Fibroblast of skin of right biceps (primary cell): ENCODE results near the gene TBCK.
"Not testable (repeated sequence)": the region's sequence is repeated elsewhere in the genome, so short reads cannot be mapped to it uniquely, and the experiment has no call there.

Source experiments
- DNase-seq: peaks from one replicate; pipeline ENCODE4 v3.0.0-alpha.2; 2013

Gene TBCK

DNA sequence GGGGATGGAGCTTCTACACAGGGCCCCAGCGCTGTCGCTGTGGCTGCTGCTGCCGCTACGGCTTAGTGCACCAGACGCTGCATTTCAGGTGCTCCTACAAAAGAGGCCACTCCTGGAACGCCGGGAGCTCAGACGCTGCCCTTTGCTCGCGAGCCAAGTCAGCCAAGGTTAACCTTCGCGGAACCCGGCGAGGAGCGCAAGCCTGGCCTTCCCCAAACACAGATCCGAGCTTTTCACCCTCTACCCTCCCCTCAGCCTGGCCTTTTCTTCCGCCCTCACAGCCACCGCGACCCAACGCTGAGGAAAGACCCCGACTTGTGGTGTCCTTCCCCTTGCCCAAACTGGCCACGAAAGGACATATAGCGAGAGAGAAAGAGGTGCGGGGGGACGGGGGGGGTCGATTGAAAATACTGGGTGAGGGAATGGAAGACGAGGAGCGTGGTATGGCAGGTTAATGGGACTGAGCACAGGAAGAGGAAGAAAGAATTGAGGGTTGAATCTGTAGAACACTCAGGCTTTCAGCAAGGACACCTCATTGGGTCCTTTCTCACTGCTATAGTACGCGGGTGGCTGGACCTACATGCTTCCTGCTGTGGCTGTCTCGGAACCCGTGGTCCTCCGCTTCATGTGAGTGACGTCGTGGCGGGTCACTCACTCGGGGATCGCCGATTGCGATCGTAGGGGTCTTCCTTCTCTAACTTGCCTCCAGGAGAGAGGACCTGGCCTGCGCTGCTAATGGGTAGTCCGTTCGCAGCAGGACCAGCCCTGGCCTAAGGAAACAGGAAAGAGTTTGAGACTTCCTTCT, at the start of gene TBCK, which contains the start of gene AIMP1:
Gene TBCK (minus strand): TSS at position 242 of the 805 bp plus-strand sequence. CDS start 7,249 bp downstream, outside the sequence.
Gene AIMP1 (plus strand): TSS at position 583 of the 805 bp plus-strand sequence. CDS start 8,460 bp downstream, outside the sequence.
- DNase-seq, result peak; percentile 93

DNA sequence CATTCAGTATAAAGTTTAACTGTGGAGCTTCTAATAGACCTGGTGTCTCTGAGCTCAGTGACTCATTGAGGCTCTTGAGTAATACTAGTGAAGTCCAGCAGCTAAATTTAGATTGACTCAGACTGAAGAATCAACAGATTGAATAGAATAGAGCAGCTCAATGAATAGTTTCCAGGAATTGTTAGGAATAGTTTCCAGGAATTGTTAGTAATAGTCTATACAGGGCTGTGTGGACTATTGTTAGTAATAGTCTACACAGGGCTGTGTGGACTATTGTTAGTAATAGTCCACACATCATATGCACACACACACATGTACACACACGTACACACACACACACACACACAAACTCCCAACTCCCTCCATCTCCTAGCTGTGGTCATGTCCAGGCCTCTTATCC, 49.6 kb upstream of the TBCK start:
- DNase-seq, result peak; percentile 95

DNA sequence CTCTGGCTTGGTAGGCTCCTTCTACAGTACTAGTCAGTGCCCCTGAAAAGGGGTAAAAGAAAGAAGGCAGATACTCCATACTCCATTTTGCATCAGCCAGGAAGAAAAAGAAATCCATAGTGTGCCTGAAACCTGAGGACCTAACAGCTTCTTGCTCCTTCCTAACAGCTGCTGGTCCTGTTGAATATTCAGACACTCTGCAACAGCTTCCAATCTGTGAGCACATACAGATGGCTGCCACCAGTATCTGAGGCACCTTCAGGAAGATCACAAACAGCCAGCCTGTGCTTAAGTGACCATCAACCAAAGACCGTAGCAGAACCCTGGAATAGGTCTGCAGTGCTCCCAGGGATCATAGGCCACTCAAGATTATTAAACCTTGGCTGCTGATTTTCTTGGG, 48.3 kb upstream of the TBCK start:
- no peak for DNase-seq

DNA sequence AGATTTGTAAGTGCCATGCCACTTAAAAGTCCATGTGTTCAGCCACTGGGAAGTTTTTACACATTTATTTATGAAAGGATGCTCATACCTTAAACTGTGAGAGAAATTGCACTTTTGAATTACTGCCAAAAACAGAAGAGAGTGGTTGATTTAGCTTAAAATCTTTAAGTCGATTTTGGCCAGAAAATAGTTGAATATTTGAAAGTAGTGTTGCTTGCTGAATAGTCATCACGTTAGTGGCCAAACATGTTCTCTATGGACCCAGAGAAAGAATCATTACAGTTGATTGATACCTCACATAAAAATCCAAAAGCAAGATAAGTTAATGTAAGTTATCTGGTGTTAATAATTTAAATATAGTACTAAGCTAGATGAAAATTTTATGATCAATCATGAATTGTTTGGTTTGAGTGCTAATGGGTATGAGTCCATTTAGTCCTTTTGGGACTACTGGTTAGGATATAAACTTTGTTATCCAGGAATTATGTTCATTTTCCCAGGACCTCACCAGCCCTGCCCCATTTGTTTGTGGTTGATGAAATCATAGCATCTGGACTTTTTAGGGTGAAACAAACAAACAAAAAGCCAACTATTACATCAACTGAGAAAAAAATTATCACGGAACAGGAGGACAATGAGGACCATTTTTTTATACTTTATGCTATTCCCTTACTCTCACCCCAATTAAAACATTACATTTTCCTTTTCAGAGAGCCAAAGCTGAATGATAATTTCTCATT, 46.2 kb upstream of the TBCK start:
- DNase-seq, result no peak

DNA sequence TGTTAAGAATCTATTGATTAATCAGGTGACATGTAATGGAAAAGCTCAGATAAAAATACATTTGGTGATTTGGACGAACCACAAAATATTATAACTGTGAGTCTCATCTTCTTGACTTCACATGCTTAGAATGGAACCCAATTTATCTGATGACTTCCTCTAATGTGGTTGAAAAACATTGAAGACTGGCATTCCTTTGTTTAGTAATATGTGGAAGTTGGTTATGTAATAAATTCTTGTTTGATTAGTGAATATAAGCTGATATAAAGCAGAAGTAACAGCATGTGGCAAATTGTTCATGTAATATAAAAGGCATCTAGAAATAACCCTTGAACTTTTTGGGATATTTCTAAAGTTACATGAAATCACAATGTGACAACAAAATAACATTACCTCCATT, 42.9 kb upstream of the TBCK start:
- peak; percentile 88 for DNase-seq

DNA sequence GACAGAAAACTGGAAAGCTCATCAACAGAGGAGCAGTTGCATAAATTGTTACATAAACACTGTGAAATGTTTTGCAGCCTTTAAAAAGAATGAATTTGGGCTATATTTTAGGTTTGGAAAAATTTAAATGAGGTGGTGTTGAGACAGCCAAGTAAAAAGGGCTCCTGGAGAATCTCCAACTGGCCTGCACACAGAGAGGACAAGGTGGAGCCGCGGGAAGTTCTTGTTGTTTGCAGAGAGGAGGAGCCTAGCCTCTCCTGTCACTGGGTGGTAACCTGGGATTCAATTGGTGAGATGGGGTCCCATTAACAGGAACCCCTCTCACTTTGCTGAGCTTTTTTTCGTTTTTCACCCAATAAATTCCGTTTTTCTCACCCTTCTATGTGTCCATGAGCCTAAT, 39.2 kb upstream of the TBCK start:
- DNase-seq, result no peak

DNA sequence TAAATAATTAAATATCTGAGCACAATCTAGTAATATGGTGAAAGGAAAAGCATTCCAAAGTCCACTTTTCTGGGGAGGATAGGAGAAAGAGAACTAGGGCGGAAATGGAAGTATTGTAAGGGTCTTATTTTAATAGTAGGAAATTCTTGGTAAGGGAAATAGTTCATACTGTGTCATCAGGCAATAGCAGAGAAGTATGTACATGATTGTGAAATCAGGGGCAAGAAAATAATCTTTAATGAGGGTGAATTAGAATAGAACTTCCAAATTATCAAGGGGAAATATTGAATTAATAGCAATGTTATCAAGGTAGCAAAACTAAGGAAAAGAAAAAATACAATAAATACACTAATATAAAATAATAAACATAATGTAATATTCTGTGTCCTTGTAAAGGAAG, 37.8 kb upstream of the TBCK start:
- DNase-seq, result no peak

DNA sequence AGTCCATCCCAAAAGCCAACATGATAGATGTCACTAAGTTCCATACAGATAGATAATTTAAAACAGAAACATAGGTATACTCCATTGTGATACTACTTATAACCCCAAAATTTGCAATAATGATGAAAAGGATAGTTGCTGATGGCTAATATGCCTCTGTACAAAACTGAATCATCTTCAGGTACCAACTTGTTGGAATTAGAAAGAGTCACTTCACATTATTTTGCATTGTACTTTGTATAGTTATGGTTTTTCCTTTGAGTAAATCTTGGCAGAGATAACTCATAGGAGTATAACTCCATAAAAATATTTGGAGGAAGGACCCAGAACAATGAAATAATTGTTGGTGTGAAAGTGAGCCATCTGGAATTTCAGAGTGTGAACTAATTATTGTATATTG, 35.0 kb upstream of the TBCK start:
- DNase-seq, result no peak

DNA sequence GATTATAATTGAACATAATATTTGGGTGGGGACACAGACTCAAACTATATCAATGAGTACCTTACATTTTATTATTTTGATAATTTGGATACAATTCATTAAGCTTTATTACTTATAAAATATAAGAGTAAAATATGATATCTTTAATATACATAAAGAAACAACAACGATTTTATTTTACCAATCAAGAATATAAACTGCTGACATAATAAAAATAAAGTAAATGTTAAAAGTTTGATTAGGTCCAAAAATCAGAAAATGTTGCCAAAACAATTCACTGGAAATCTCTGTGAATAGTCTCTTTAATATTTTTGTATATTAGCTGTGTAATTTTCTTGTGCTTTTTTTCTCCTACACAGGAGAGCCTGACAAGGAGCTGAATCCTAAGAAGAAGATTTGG, 31.2 kb upstream of the TBCK start:
- no peak for DNase-seq

DNA sequence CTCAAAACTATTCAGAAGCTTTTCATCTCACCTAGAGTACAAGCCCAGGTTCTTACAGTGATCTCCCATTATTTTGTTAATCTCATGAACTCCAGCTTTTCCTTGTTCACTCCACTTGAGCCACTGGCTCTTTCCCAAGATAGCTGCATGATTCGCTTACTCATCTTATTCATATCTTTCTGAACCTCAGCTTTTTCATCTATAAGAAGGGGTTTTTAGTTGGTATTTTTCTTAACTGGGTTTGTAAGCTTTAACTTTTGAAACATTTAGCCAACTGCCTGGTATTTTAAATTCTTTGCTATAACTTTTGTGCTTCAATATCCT, 28.6 kb upstream of the TBCK start:
- DNase-seq, result peak; percentile 59

DNA sequence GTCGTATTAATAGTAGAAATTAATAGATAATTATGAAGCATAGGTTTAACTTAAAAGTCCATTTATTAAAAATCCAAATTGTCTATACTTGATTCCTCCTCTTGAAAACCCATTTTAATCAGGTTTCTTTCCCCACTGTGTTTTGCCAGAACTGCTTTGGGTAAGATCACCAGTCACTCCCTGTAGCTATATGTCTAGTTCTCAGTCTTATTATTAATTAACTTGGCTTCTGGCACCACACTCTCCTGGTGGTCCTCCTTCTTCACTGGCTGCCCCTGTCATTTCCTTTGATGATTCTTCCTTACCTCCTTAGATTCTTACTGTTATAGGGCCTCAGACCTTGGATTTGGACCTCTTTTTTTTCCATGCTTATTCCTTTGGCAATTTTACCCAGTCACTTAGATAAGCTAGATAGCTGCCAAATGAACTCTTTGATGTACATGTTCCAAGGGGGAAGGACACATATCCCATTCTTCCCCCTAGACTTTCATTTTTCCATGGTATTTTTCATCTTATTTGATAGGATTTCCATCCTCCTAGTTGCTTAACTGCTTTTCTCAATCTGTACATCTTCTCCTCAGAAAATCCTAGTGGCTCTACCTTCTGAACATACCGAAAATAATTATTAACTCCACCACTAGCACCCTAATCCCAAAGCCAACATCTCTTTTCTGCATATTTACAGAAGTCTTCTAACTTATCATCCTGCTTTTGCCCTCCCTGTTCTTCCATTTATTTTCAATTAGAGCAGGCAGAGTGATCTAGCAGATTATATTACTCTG, 28.0 kb upstream of the TBCK start:
- no peak for DNase-seq

DNA sequence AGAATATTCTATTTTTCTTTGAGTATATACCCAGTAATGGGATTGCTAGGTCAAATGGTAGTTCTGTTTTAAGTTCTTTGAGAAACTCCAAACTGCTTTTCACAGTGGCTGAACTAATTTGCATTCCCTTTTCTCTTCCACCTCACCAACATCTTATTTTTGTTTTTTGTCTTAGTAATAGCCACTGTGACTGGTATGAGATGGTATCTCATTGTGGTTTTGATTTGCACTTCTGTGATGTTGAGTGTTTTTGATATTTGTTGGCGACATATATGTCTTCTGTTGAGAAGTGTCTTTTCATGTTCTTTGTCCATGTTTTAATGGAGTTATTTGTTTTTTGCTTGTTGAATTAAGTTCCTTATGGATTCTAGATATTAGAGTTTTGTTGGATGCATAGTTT, 24.8 kb upstream of the TBCK start:
- DNase-seq, result no peak

DNA sequence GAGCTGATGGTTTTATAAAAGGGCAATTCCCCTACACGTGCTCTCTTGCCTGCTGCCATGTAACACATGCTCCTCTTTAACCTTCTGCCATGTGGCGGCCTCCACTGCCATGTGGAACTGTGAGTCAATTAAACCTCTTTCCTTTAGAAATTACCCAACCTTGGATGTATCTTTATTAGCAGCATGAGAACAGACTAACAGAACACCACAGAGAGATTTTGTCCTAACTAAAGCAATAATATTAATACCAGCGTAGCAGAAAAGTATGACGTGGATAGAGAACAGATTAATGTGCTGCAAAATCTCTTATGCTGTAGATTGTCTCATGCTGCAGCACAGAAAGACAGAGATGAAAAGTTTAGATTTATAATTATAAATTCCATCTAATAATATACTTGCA, 23.4 kb upstream of the TBCK start:
- no peak for DNase-seq

DNA sequence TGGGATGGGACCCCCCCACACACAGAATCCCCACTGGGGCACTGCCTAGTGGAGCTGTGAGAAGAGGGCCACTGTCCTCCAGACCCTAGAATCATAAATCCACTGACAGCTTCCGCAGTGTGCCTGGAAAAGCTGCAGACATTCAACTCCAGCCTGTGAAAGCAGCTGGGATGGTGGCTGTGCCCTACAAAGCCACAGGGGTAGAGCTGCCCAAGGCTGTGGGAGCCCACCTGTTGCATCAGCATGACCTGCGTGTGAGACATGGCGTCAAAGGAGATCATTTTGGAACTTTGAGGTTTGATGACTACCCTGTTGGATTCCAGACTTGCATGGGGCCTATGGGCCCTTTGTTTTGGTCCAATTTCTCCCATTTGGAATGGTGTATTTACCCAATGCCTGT, 22.7 kb upstream of the TBCK start:
- DNase-seq, result no peak

DNA sequence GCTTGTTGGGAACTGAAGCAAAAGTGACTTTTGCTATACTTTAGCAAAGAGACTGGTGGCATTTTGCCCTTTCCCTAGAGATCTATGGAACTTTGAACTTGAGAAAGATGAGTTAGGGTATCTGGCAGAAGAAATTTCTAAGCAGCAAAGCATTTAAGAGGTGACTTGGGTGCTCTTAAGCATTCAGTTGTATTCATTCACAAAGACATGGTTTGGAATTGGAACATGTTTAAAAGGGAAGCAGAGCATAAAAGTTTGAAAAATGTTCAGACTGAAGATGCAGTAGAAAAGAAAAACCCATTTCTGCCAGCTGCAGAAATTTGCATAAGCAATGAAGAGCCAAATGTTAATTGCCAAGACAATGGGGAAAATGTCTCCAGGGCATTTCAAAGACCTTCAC, 21.9 kb upstream of the TBCK start:
- DNase-seq, result no peak

DNA sequence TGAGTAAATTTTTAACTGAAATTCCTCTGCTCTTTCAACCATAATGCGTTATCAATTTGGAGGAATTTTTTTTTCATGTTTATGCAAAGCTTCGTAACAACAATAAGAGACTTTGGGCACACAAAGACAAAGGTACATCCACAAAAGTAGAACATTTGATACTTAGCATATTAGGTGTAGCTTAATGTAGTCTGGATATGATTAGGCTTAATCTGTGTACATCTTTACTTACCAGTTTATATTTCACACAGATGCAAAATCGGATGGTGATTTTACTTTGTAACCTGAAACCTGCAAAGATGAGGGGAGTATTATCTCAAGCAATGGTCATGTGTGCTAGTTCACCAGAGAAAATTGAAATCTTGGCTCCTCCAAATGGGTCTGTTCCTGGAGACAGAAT, 20.6 kb upstream of the TBCK start:
- no peak for DNase-seq

DNA sequence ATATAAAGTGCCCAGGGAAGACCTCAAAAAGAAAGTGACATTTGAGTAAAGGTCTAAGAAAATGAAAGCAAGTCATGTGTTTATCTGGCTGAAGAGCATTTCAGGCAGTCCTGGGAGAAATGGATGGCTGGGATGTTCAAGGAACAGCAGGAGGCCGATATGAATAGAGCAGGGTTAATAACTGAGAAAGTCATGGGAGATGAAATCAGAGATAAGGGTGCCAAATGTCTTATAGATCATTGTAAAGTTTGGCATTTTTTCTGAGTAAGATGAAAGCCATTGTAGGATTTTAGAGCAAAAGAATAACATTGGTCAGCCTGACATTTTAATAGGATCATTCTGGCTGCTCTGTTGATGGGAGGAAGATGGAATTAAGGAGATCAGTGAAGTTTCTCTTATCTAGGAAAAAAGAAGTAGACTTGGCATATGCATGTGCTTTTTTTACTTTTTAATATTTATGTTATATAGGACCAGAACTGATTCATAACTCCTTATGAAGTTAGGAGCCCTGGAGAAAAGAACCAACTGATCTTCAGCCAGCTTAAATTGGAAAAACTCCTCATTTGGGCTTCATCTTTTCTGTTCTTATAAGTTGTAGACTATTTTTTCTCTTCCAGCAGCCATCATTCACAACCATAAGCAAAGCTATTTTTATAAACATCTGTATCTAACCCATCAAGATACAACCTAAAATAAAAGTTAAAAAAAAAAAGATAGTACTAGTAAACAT, 18.9 kb upstream of the TBCK start:
- DNase-seq, result peak; percentile 63

DNA sequence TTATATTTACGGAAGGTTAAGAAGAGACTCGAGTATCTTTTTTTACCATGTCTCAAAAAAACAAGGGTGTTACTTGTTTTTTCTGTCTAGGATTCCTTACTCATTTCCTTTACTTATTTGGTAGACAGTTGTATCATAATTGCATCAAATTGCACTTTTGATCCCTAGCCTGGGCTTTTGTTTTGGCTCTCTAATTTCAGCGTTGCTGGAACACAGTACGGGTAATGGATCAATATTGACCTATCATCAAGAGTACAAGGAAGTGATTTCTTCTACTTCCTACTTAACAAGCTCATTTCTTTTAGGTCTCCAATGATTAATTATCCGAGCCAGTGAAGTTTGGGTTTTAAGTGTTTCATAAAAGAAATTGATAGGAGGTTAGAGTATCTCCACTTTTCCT, 17.2 kb upstream of the TBCK start:
- DNase-seq, result no peak

DNA sequence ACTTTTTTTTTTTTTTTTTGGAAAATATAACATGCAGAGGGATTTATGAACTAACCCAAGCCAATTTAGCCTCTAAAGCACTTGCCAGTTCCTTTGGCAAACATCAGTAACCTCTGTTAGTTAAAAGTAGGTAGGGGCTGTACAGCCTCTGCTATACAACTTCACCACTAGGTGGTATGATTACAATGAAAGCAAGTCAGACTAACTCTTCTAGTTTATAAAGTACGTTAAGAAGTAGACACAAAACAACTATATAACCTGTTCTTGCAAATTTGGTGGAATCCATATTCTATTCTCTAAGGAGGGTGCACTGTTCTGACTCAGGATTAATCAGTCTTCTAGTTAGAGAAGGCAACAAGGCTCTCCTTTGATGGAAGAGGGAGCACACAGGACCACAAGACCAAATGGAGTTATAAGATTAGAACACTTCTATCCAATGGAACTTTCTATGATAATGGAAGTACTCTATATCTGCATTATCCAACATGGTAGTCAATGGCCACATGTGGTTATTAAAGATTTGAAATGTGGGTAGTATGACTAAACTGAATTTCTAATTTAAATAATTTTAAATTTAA, 13.1 kb upstream of the TBCK start:
- peak; percentile 47 for DNase-seq

DNA sequence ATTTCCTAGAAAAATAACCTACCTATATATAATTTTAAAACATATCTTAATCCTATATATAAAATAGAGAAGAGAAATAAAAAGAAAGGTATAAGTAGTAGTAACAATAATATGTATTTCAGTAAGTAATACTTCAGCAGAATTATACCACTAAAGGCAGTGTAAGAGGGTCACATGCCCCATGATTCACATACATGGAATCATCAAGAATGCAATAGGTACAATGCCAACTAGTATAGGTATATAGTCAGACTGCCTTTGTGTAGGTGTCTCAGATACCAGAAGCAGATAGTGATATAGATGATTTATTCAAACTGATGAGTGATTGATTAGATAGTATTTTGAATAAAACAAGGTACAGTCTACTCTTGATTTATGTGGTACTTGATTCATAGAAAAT, 9.8 kb upstream of the TBCK start:
- DNase-seq, result no peak

DNA sequence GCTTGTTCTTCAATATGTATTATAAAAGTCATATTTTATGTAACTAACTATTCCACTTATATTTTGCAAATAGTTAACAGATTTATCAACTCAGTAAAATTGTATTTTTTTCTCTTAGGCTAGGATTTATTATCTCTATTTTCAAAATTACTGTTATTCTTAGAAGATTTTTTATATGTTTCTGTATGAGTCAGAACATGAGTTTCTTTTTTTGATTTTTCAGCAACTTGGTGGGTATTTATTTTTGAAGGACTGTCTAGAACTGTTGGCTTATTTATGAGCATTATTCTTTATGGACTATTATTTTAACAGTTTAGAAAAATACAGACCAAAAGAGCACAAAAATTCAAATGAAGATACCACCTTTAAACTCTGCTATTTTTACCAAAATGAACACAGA, 7.1 kb upstream of the TBCK start:
- no peak for DNase-seq

DNA sequence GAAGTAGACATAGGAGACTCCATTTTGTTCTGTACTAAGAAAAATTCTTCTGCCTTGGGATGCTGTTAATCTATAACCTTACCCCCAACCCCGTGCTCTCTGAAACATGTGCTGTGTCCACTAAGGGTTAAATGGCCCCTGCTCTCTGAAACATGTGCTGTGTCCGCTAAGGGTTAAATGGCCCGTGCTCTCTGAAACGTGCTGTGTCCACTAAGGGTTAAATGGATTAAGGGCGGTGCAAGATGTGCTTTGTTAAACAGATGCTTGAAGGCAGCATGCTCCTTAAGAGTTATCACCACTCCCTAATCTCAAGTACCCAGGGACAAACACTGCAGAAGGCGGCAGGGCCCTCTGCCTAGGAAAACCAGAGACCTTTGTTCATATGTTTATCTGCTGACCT, 5.8 kb upstream of the TBCK start:
- DNase-seq, result not testable (repeated sequence)

DNA sequence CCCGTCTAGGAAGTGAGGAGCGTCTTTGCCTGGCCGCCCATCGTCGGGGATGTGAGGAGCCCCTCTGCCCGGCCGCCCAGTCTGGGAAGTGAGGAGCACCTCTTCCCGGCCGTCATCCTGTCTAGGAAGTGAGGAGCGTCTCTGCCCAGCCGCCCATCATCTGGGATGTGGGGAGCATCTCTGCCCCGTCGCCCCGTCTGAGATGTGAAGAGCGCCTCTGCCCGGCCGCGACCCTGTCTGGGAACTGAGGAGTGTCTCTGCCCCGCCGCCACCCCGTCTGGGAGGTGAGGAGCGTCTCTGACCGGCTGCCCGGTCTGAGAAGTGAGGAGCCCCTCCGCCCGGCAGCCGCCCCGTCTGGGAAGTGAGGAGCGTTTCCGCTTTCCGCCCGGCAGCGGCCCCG, 5.2 kb upstream of the TBCK start:
- DNase-seq, result not testable (repeated sequence)
